Testis (tissue), 3 donors: Measurements from ENCODE around the gene DUSP28. TPM values are rescaled to one million over a fixed set of nuclear protein-coding genes. Genes with fewer than 3 reads are reported as not detected.

Experiments
- DNase-seq: peaks from one replicate; pipeline ENCODE4 v3.0.0-alpha.2; 2019
- H3K27ac ChIP-seq, 2 donors: fragments of 200-600 bp; sonication (generic); one replicate each; pipeline ENCODE4 v1.5.1; 2019
- H3K27me3 ChIP-seq: fragments of 200-600 bp; sonication (generic); one replicate; pipeline ENCODE4 v1.5.1; 2019
- H3K36me3 ChIP-seq: fragments of 200-600 bp; sonication (generic); one replicate; pipeline ENCODE4 v1.5.1; 2017; ENCODE audit warnings: low read depth; ENCODE audit errors: missing control alignments
- H3K4me1 ChIP-seq: fragments of 200-600 bp; sonication (generic); one replicate; pipeline ENCODE4 v1.5.1; 2019
- H3K4me3 ChIP-seq, 2 donors: fragments of 200-600 bp; sonication (generic); one replicate each; pipeline ENCODE4 v1.5.1; 2017 to 2019
- H3K9me3 ChIP-seq: fragments of 200-600 bp; sonication (generic); one replicate; pipeline ENCODE4 v1.5.1; 2017
- CTCF ChIP-seq, 3 experiments: fragments of 450-650 bp in 2 of 3; fragments of 200-600 bp in 1 of 3; sonication (generic) in 1 of 3; IDR thresholded peaks; one replicate each; pipeline ENCODE4 v1.5.1; 2016 to 2019; ENCODE audit warnings: antibody characterized with exemption in 3 of 3, mild to moderate bottlenecking in 2 of 3, moderate library complexity in 1 of 3
- POLR2A ChIP-seq: fragments of 450-650 bp; IDR thresholded peaks from one replicate; pipeline ENCODE4 v1.6.1; 2017; ENCODE audit warnings: antibody characterized with exemption, mild to moderate bottlenecking, moderate library complexity
- WGBS, 2 donors: methylation state at CpG; one replicate each; pipeline ENCODE4 v1.1.5; 2018; 5-methylcytosine and 5-hydroxymethylcytosine counted together
- intact Hi-C: fragments of 100-400 bp; cut with DNase I; formaldehyde crosslinking; loops from one replicate; pipeline ENCODE4 v1.15.1; 2023; ENCODE audit warnings: low total_unique reads
- polyA plus RNA-seq: library from polyadenylated mRNA; stranded (reverse); fragments of 350-450 nt; fragmentation: Illumina TruSeq; extraction: RNeasy Lipid Tissue Mini Kit (QIAGEN cat#74804); gene quantifications from one replicate; pipeline ENCODE4 v1.2.3, GENCODE V29; 2014; ENCODE audit warnings: low read depth, low replicate concordance; ENCODE audit not compliant: insufficient read depth
- total RNA-seq, 2 donors: library from RNA; depleted of rRNA; stranded (reverse); fragments of >200 nt; gene quantifications; one replicate each; pipeline ENCODE4 v1.2.3, GENCODE V29; 2016

The DUSP28 gene
- total and polyA plus RNA-seq, 3 donors from 2014 or later, result 19.3 to 37.6 (median 24.7) TPM

- 66 to 71% methylated on average over 12 of the region's 12 CpGs for WGBS, 2 donors
- peak; percentile 12 for DNase-seq
- intact Hi-C loops, result no loop called here
- Histone ChIP-seq H3K27me3 (no peaks in the 10 kb centered on the region), H3K27ac (peak overlapping the region; percentile 4 to 50), H3K4me1 (peaks cover 45% of the 10 kb centered on the region), H3K9me3 (no peaks in the 10 kb centered on the region), H3K4me3 (no peak overlapping the region), H3K36me3 (no peaks in the 10 kb centered on the region)
- no peak for TF ChIP-seq POLR2A
- no peak for TF ChIP-seq CTCF (IDR thresholded peaks at IDR 0.05)
These were observed 3.9 kb downstream of the DUSP28 start for GRCh38 chr2:240563951-240564560.

- H3K36me3 ChIP-seq, result no peaks in the 10 kb centered on the region
- WGBS, 2 donors, result 84 to 91% methylated on average over 10 of the region's 10 CpGs
- H3K4me1 ChIP-seq, result peaks cover 45% of the 10 kb centered on the region
- peak overlapping the region; percentile 4 to 50 for H3K27ac ChIP-seq
- peak; percentile 12 for DNase-seq
- no peaks in the 10 kb centered on the region for H3K27me3 ChIP-seq
- no peak overlapping the region for H3K4me3 ChIP-seq
- no peak for TF ChIP-seq CTCF (IDR thresholded peaks at IDR 0.05)
- TF ChIP-seq POLR2A, result no peak
- no peaks in the 10 kb centered on the region for H3K9me3 ChIP-seq
- intact Hi-C loops, result no loop called here
These were observed 4.6 kb downstream of the DUSP28 start for GRCh38 chr2:240564561-240565332.

- Histone ChIP-seq H3K36me3 (no peaks in the 10 kb centered on the region), H3K9me3 (no peaks in the 10 kb centered on the region), H3K4me1 (peaks cover 44% of the 10 kb centered on the region), H3K27ac (peak overlapping the region; percentile 40 to 58), H3K27me3 (no peaks in the 10 kb centered on the region), H3K4me3 (peak overlapping the region in 1 of 2 donors; percentile 57)
- TF ChIP-seq POLR2A, result no peak
- TF ChIP-seq CTCF (IDR thresholded peaks at IDR 0.05), result no peak
- WGBS, 2 donors, result 39 to 61% methylated on average over 22 to 26 of the region's 26 CpGs
- peak; percentile 69 for DNase-seq
- intact Hi-C loops, result no loop called here
These were observed 5.4 kb downstream of the DUSP28 start for GRCh38 chr2:240565333-240566202.

- Histone ChIP-seq H3K4me1 (peaks cover 44% of the 10 kb centered on the region), H3K27me3 (no peaks in the 10 kb centered on the region), H3K27ac (peak overlapping the region; percentile 59 to 85), H3K36me3 (no peaks in the 10 kb centered on the region), H3K9me3 (no peaks in the 10 kb centered on the region), H3K4me3 (peak overlapping the region; percentile 24 to 57)
- 10 to 12% methylated on average over 2 to 35 of the region's 53 CpGs for WGBS, 2 donors
- intact Hi-C loops, result no loop called here
- DNase-seq, result peak; percentile 92
- peak; percentile 26 to 95 (median 77) for TF ChIP-seq CTCF (IDR thresholded peaks at IDR 0.05)
- TF ChIP-seq POLR2A, result no peak
These were observed 6.3 kb downstream of the DUSP28 start for GRCh38 chr2:240566203-240567136.
